AG09309 (cell line): ENCODE measurements around the gene EME2.

Source experiments
- DNase-seq: peaks from one replicate; pipeline ENCODE4 v3.0.0-alpha.2; 2010; ENCODE audit warnings: low read depth
- H3K4me3 ChIP-seq: 2 replicates; pipeline ENCODE4 v1.5.1; 2011; ENCODE audit warnings: mild to moderate bottlenecking, low read depth, low read length, moderate library complexity; ENCODE audit not compliant: control insufficient read depth
- TF ChIP-seq, protein P1 (sequence below): IDR thresholded peaks from 2 replicates; pipeline ENCODE4 v1.5.1; 2011; ENCODE audit warnings: mild to moderate bottlenecking, low read depth, low read length, inconsistent platforms; ENCODE audit not compliant: insufficient read depth, control insufficient read depth; ENCODE audit errors: missing control alignments

EME2 gene

DNA sequence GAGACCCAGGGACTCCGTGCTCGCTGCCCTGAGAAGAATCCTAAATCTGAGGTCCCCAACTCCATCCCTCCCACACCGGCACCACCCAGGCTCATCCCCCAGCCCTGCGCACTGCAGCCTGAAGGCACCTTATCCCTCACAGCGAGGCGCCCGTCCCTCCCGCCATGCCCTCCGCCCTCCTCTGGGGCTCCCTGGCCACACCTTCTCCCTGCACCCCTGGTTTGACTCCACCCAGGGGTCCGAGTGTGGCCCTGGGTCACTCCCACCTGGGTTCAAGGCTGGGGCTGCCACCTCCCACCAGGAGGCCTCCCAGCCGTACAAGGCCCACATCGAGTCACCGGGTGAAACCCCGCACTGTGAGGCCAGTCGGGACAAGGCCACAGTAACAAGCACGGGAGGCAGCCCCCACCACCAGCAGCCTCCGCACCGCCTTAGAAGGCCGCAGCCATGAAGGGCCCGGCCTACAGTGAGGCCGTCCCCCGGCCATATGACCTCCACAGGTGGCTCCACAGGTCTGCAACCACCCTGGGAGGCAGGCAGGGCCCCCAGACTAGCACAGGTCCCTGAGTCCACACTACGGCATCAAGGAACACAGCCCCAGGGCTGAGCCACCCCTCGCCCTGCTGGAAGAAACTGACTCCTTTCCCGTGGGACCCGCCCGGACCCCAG is 45.7 kb downstream of the EME2 start:
- no peak overlapping the region for H3K4me3 ChIP-seq
- TF ChIP-seq, protein P1, sequence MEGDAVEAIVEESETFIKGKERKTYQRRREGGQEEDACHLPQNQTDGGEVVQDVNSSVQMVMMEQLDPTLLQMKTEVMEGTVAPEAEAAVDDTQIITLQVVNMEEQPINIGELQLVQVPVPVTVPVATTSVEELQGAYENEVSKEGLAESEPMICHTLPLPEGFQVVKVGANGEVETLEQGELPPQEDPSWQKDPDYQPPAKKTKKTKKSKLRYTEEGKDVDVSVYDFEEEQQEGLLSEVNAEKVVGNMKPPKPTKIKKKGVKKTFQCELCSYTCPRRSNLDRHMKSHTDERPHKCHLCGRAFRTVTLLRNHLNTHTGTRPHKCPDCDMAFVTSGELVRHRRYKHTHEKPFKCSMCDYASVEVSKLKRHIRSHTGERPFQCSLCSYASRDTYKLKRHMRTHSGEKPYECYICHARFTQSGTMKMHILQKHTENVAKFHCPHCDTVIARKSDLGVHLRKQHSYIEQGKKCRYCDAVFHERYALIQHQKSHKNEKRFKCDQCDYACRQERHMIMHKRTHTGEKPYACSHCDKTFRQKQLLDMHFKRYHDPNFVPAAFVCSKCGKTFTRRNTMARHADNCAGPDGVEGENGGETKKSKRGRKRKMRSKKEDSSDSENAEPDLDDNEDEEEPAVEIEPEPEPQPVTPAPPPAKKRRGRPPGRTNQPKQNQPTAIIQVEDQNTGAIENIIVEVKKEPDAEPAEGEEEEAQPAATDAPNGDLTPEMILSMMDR, result no peak
- no peak for DNase-seq

DNA sequence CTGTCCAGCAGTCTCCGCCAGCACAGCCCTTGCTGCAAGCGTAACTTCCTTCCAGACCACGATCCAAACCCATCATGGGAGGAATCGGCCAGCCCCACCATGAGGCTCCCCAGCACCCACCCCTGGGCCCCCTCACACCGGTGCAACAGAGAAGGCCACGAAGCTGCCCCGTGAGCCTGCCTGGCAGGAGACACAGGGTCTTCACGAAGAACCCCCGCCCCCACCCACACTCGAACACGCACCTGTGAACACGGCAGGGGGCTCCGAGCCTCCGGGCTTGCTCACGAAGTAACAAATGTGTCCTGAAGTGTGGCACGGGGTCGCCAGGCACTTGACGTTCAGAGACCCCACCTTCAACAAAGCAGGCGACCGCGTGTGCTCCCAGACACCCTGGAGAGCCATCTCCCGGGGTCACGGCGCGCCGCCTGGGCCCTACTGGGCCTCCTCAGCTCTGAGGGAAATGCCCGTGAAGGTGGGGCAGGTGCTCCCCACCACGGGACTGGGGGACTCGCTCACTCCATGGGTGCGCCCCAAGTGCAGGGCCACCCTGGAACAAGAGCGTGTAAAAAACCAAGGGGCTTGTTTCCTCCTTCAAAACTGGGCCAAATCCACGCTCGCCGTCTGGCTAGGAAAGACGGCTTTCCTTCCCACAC is 46.4 kb downstream of the EME2 start:
- TF ChIP-seq, protein P1, result no peak
- H3K4me3 ChIP-seq, result no peak overlapping the region
- DNase-seq, result no peak

DNA sequence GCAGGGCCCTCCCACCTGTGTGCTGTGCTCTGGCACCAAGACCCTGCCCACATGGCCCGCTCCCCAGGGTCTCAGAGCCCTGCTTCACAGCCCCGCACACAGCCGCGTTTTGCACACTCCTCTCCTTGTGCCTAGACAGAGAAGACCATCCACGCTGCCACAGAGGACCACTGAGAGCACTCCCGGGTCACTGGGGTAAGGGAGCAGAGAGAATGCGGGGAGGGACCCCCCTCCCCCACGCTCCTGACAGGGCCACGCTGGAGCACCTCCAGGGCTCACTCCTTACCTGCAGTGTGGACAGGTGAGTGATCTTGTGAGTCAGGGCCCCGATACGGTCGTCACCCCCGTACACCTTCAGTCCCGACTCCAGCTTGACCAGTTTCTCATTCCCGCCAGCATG is 47.0 kb downstream of the EME2 start:
- H3K4me3 ChIP-seq, result no peak overlapping the region
- TF ChIP-seq, protein P1, result no peak
- DNase-seq, result no peak

DNA sequence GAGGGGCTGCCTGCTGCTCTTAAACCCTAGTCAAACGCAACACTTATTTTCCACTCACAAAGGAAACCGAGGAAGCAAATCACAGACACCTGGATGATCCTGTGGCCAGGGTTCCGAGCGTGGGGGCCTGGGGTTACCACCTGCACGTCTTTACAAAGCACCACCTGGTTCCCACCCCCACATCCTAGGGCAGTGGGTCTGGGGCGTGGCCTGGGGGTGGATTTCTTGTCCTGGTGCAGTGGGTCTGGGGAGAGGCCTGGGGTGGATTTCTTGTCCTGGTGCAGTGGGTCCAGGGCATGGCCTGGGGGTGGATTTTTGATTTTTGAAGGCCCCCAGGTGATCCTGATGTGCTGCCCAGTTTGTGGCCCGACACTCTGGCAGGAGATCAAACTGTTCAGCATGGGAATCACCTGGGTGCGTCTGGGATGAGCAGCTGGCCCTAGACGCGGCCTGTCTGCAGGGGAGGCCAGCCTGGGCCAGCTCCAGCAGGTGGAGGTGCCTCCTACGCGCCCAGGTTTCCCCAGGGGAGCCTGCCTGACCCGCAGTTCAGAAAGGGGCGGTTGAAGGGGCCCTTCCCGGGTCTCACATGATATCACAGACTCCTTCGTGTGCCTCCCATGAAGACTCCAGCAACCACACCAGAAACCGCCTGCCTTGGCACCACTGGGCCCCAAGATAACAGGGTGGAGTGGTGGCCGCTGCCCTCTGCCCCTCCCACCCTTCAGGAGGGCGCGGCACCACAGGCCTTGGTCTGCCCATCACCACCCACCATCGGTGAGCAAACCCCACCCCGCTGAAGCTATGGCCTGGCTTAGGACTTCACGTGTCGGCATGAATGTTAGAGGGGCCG is 47.7 kb downstream of the EME2 start:
- TF ChIP-seq, protein P1, result no peak
- no peak overlapping the region for H3K4me3 ChIP-seq
- DNase-seq, result no peak

DNA sequence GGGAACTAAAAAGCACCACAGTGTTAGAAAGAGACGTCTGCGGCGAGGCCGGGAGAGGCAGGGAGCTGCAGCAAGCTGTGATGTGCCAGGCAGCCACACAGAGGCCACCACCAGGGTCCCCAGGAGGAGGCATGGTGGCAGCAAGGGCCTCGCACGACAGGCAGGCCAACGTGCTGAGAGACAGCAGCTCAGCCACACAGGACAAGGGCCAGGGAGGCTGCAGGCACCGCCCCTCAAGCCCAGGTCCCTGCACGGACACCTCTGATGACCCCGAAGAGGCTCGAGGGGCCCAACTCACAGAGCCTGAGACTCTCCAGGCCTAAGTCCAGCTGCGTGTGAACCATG is 48.3 kb downstream of the EME2 start:
- TF ChIP-seq, protein P1, result no peak
- no peak overlapping the region for H3K4me3 ChIP-seq
- DNase-seq, result no peak

DNA sequence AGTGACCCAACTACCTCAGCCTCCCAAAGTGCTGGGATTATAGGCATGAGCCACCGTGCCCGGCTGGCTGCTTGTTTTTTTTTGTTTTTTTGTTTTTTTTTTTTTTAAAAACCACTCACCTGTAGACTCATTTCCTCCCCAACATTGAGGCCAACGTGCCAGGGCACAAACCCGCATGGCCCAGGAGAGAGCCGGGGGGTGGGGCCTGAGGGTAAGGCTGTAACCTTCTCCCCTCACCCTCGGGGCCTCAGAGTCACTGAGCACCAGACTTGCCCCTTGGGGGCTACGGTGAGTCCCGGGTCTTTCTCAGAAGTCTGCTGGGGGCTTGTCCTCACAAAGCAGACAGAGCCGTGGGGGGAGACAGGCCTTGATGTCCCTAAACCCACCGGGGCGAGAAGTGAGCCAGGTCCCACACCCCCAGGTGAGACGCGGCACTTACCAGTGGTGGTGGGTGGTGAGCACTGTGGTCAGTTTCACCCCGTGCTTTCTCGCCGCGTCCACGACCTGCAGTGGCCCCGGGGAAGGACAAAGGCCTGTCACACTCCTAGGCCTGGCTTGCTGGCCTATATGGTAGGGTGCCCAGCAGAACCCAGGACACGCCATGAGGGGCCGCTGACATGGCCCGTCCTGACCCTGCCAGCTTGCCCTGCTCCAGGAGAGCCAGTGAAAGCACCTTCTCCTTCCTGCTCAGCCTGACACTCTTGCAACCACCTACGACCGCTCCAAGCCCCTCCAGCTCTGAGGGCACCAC is 49.4 kb downstream of the EME2 start:
- TF ChIP-seq, protein P1, result no peak
- DNase-seq, result no peak

More for the DNA sequence above, 49.4 kb downstream of the EME2 start:
- no peak overlapping the region for H3K4me3 ChIP-seq
